ENCODE results near the gene HCST.
"Not testable (repeated sequence)": the region's sequence is repeated elsewhere in the genome, so short reads cannot be mapped to it uniquely, and the experiment has no call there.

Gene HCST

GRCh38 chr19:35904311-35905068 lies 2.2 kb downstream of the HCST start:
- H3K27me3 Mint-ChIP-seq (ENCODE audit: low read depth) = no peaks in the 10 kb centered on the region
- peak overlapping the region; percentile 12 for H3K4me3 Mint-ChIP-seq
- peaks cover 6% of the 10 kb centered on the region for H3K36me3 Mint-ChIP-seq (ENCODE audit: low read depth)
- peaks cover 37% of the 10 kb centered on the region for H3K4me1 Mint-ChIP-seq (ENCODE audit: low read depth)
- no peak for DNase-seq (ENCODE audit: low spot score)
- H3K9me3 Mint-ChIP-seq = no peaks in the 10 kb centered on the region
- H3K27ac Mint-ChIP-seq = peak overlapping the region; percentile 85

- Mint-ChIP-seq H3K4me3 (no peak overlapping the region), H3K27me3 (ENCODE audit: low read depth) (no peaks in the 10 kb centered on the region), H3K9me3 (no peaks in the 10 kb centered on the region), H3K36me3 (ENCODE audit: low read depth) (peaks cover 5% of the 10 kb centered on the region), H3K27ac (peak overlapping the region; percentile 85), H3K4me1 (ENCODE audit: low read depth) (peaks cover 38% of the 10 kb centered on the region)
- no peak for DNase-seq (ENCODE audit: low spot score)
Measured at GRCh38 chr19:35905178-35905727, 2.9 kb downstream of the HCST start.

GRCh38 chr19:35907377-35907745 lies 5.0 kb downstream of the HCST start:
- H3K36me3 Mint-ChIP-seq (ENCODE audit: low read depth) = peaks cover 5% of the 10 kb centered on the region
- peak overlapping the region; percentile 26 for H3K27ac Mint-ChIP-seq
- no peaks in the 10 kb centered on the region for H3K27me3 Mint-ChIP-seq (ENCODE audit: low read depth)
- H3K4me3 Mint-ChIP-seq = no peak overlapping the region
- peaks cover 30% of the 10 kb centered on the region for H3K4me1 Mint-ChIP-seq (ENCODE audit: low read depth)
- no peaks in the 10 kb centered on the region for H3K9me3 Mint-ChIP-seq
- no peak for DNase-seq (ENCODE audit: low spot score)

- H3K36me3 Mint-ChIP-seq (ENCODE audit: low read depth) = peaks cover 5% of the 10 kb centered on the region
Measured at GRCh38 chr19:35908010-35908441, 5.7 kb downstream of the HCST start, which contains the start of gene TYROBP. Gene TYROBP, minus strand, starts transcription at chr19:35908295. Its CDS starts 67 bp downstream, at chr19:35908228.

GRCh38 chr19:35908973-35909683 lies 6.8 kb downstream of the HCST start:
- Mint-ChIP-seq H3K4me3 (no peak overlapping the region), H3K27ac (peak overlapping the region; percentile 44)

More at GRCh38 chr19:35908010-35908441, 5.7 kb downstream of the HCST start, which contains the start of gene TYROBP:
- no peak for DNase-seq (ENCODE audit: low spot score)
- H3K4me3 Mint-ChIP-seq = no peak within 1 kb of the TSS
- peaks cover 27% of the 10 kb centered on the region for H3K4me1 Mint-ChIP-seq (ENCODE audit: low read depth)
- H3K27ac Mint-ChIP-seq = peak within 1 kb of the TSS; percentile 44
- no peaks in the 10 kb centered on the region for H3K27me3 Mint-ChIP-seq (ENCODE audit: low read depth)
- no peaks in the 10 kb centered on the region for H3K9me3 Mint-ChIP-seq

GRCh38 chr19:35909684-35910035 lies 7.3 kb downstream of the HCST start:
- H3K9me3 Mint-ChIP-seq = no peaks in the 10 kb centered on the region
- no peak for DNase-seq (ENCODE audit: low spot score)
- peaks cover 13% of the 10 kb centered on the region for H3K4me1 Mint-ChIP-seq (ENCODE audit: low read depth)
- H3K4me3 Mint-ChIP-seq = no peak overlapping the region
- no peaks in the 10 kb centered on the region for H3K27me3 Mint-ChIP-seq (ENCODE audit: low read depth)
- H3K27ac Mint-ChIP-seq = no peak overlapping the region
- no peaks in the 10 kb centered on the region for H3K36me3 Mint-ChIP-seq (ENCODE audit: low read depth)

More at GRCh38 chr19:35908973-35909683, 6.8 kb downstream of the HCST start:
- Mint-ChIP-seq H3K36me3 (ENCODE audit: low read depth) (no peaks in the 10 kb centered on the region), H3K4me1 (ENCODE audit: low read depth) (peaks cover 18% of the 10 kb centered on the region), H3K27me3 (ENCODE audit: low read depth) (no peaks in the 10 kb centered on the region), H3K9me3 (no peaks in the 10 kb centered on the region)
- DNase-seq (ENCODE audit: low spot score) = no peak

GRCh38 chr19:35910355-35910754 lies 8.0 kb downstream of the HCST start:
- not testable (repeated sequence) for H3K27me3 Mint-ChIP-seq (ENCODE audit: low read depth); H3K27ac Mint-ChIP-seq; DNase-seq (ENCODE audit: low spot score); H3K9me3 Mint-ChIP-seq; H3K4me1 Mint-ChIP-seq (ENCODE audit: low read depth); H3K4me3 Mint-ChIP-seq; H3K36me3 Mint-ChIP-seq (ENCODE audit: low read depth)

- Mint-ChIP-seq H3K4me1 (ENCODE audit: low read depth) (peaks cover 7% of the 10 kb centered on the region), H3K4me3 (no peak overlapping the region), H3K36me3 (ENCODE audit: low read depth) (no peaks in the 10 kb centered on the region), H3K9me3 (no peaks in the 10 kb centered on the region), H3K27me3 (ENCODE audit: low read depth) (no peaks in the 10 kb centered on the region), H3K27ac (no peak overlapping the region)
- DNase-seq (ENCODE audit: low spot score) = no peak
Measured at GRCh38 chr19:35911173-35911572, 8.8 kb downstream of the HCST start.

GRCh38 chr19:35911790-35912189 lies 9.5 kb downstream of the HCST start:
- peak overlapping the region; percentile 31 for H3K27ac Mint-ChIP-seq
- no peak for DNase-seq (ENCODE audit: low spot score)
- no peaks in the 10 kb centered on the region for H3K27me3 Mint-ChIP-seq (ENCODE audit: low read depth)
- no peaks in the 10 kb centered on the region for H3K9me3 Mint-ChIP-seq
- no peak overlapping the region for H3K4me3 Mint-ChIP-seq
- peaks cover 7% of the 10 kb centered on the region for H3K4me1 Mint-ChIP-seq (ENCODE audit: low read depth)
- H3K36me3 Mint-ChIP-seq (ENCODE audit: low read depth) = no peaks in the 10 kb centered on the region

- no peaks in the 10 kb centered on the region for H3K9me3 Mint-ChIP-seq
- H3K4me1 Mint-ChIP-seq (ENCODE audit: low read depth) = peaks cover 7% of the 10 kb centered on the region
- no peak overlapping the region for H3K4me3 Mint-ChIP-seq
- H3K36me3 Mint-ChIP-seq (ENCODE audit: low read depth) = no peaks in the 10 kb centered on the region
- H3K27me3 Mint-ChIP-seq (ENCODE audit: low read depth) = no peaks in the 10 kb centered on the region
- DNase-seq (ENCODE audit: low spot score) = no peak
- H3K27ac Mint-ChIP-seq = no peak overlapping the region
Measured at GRCh38 chr19:35913589-35913988, 11.3 kb downstream of the HCST start.

- H3K27me3 Mint-ChIP-seq (ENCODE audit: low read depth) = no peaks in the 10 kb centered on the region
- H3K27ac Mint-ChIP-seq = no peak overlapping the region
- no peak overlapping the region for H3K4me3 Mint-ChIP-seq
- no peaks in the 10 kb centered on the region for H3K9me3 Mint-ChIP-seq
- DNase-seq (ENCODE audit: low spot score) = no peak
- no peaks in the 10 kb centered on the region for H3K4me1 Mint-ChIP-seq (ENCODE audit: low read depth)
- no peaks in the 10 kb centered on the region for H3K36me3 Mint-ChIP-seq (ENCODE audit: low read depth)
Measured at GRCh38 chr19:35915443-35915842, 13.1 kb downstream of the HCST start.

GRCh38 chr19:35919306-35919705 lies 17.0 kb downstream of the HCST start:
- H3K27ac Mint-ChIP-seq = no peak overlapping the region
- H3K4me1 Mint-ChIP-seq (ENCODE audit: low read depth) = peaks cover 3% of the 10 kb centered on the region
- H3K27me3 Mint-ChIP-seq (ENCODE audit: low read depth) = no peaks in the 10 kb centered on the region
- no peak overlapping the region for H3K4me3 Mint-ChIP-seq
- H3K9me3 Mint-ChIP-seq = no peaks in the 10 kb centered on the region
- no peak for DNase-seq (ENCODE audit: low spot score)
- no peaks in the 10 kb centered on the region for H3K36me3 Mint-ChIP-seq (ENCODE audit: low read depth)

GRCh38 chr19:35921012-35921411 lies 18.7 kb downstream of the HCST start:
- no peak overlapping the region for H3K4me3 Mint-ChIP-seq
- H3K36me3 Mint-ChIP-seq (ENCODE audit: low read depth) = peaks cover 2% of the 10 kb centered on the region
- H3K27ac Mint-ChIP-seq = no peak overlapping the region
- H3K27me3 Mint-ChIP-seq (ENCODE audit: low read depth) = peaks cover 8% of the 10 kb centered on the region
- H3K9me3 Mint-ChIP-seq = peaks cover 11% of the 10 kb centered on the region
- H3K4me1 Mint-ChIP-seq (ENCODE audit: low read depth) = peaks cover 3% of the 10 kb centered on the region
- no peak for DNase-seq (ENCODE audit: low spot score)

GRCh38 chr19:35925501-35925900 lies 23.2 kb downstream of the HCST start:
- DNase-seq (ENCODE audit: low spot score) = no peak
- peaks cover 7% of the 10 kb centered on the region for H3K36me3 Mint-ChIP-seq (ENCODE audit: low read depth)
- H3K4me3 Mint-ChIP-seq = no peak overlapping the region
- no peak overlapping the region for H3K27ac Mint-ChIP-seq
- peaks cover 11% of the 10 kb centered on the region for H3K4me1 Mint-ChIP-seq (ENCODE audit: low read depth)
- peaks cover 10% of the 10 kb centered on the region for H3K27me3 Mint-ChIP-seq (ENCODE audit: low read depth)
- H3K9me3 Mint-ChIP-seq = peaks cover 20% of the 10 kb centered on the region

All from T-helper 2 cell treated with Interferon-gamma antibody and Interleukin-4, amounts not matched to agents 5 μg/mL and 100 μg/mL, for 36 hours (primary cell).